GM12873 (cell line): Measurements from ENCODE around the gene PRKN.

ENCODE experiments used
- CTCF ChIP-seq: IDR thresholded peaks from 2 replicates; pipeline ENCODE4 v1.5.1; 2012; ENCODE audit warnings: low read depth, mild to moderate bottlenecking, moderate library complexity, low read length, control low read depth; ENCODE audit not compliant: insufficient read depth; ENCODE audit errors: missing control alignments

Gene PRKN

GRCh38 chr6:162704001-162704400 is 23.6 kb downstream of the PRKN start:
- TF ChIP-seq CTCF, result no peak

- no peak for TF ChIP-seq CTCF
Observed at GRCh38 chr6:162702446-162702845, 25.1 kb downstream of the PRKN start.

DNA sequence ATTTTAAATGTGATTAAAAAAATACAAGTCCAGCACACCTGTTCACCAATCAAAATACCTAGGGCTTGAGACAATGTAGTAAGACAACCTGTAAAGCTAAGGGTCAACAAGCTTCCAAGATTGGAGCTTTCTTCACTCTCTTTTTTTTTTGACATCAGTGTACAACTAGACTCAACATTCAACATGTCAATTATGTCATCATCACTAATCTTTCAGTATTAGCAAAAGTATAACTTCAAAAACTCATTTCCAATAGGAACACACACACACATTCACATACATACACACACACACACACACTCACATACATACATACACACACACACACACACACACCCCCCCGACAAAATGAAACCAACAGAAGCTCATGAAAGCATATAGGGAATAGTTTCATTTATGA is 26.0 kb downstream of the PRKN start:
- TF ChIP-seq CTCF, result no peak

DNA sequence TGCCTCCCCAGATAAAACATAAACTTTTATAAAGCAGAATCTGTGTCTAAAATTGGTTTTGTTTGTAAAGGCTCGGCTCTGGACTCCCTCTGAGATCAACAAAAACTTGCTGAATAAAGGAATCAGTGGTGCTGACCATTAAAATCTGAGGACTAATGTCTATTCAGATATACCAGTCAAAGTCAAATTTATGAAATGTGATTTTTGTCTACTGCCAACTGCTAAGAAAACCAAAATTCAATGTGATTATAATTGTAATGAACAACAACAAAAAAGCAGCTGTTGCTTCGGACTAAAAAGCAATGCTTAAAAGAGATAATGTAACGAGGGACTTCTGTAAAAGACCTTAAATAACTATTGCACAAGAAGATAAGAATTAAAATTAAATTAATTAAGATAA is 26.6 kb downstream of the PRKN start:
- no peak for TF ChIP-seq CTCF

DNA sequence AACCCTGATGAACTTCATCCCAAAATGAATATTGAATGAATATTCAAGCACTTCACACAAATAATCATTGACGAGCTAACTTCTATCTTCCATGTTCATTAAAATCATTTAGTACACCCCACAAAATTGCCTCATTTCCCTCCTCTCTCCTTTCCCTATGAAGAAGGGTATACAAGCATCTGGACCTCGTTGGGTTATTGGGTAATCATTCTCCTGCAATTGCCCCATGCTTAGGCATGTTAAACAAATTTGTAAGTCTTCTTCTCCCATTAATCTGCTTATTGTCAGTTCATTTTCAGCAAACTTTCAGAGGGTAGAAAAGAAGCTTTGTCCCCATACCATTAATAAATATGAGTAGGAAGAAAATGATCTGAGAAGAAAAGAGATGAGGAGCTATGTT is 27.6 kb downstream of the PRKN start:
- no peak for TF ChIP-seq CTCF

- no peak for TF ChIP-seq CTCF
Observed at GRCh38 chr6:162698440-162698839, 29.1 kb downstream of the PRKN start.

- no peak for TF ChIP-seq CTCF
Observed at GRCh38 chr6:162697872-162698403, 29.6 kb downstream of the PRKN start.
